ENCODE measurements around the gene BCAR1.

GRCh38 chr16:75244225-75244809 is 7.1 kb downstream of the BCAR1 start:
- no peak for TF ChIP-seq POLR2A (IDR thresholded peaks at IDR 0.05)
- no peak for TF ChIP-seq EP300 (IDR thresholded peaks at IDR 0.05)
- TF ChIP-seq POLR2AphosphoS5 (IDR thresholded peaks at IDR 0.05) = no peak
